CMK (cell line): Measurements from ENCODE around the gene RSPH1.
A peak's percentile ranks its signal among the peaks of the same experiment; 100 is the strongest.

Source experiments
- DNase-seq: peaks from one replicate; pipeline ENCODE4 v3.0.0-alpha.2; 2010; ENCODE audit warnings: low read depth

Gene RSPH1

DNA sequence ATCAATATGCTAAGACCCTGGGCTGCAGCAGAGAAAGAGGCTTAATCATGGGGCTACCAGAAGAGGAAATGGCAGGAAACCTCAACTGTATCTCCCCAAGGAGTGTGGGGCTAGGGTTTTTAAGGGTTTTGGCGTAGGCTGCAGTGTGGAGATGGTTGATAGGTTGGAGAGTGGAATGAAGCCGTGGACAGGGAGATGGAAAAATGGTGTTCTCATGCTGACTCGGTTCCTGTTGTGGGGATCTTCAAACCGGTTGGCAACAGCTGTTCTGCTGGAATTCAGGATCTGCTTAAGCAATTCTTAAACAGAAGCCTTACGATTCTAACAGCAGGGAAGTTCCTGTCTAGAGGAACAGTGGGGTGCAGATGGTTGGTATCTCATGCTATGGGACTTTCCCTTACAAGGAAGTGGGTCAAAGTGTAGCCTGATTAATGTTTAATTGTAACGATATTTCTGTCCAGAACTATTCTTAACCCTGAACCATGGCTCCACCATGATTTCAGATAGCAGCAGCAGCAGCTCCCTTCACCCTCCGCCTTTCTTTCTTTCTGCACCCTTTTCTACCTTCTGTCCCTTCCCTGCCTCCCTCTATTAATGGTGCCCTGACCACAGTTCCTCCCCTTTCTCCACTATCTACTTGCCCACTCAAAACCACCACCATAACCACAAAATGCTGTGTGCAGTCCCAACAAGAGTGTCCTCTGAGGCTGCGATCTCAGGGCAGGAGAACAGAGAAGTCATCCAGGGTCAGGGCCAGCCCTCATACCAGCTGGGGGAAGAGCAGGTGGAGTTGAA, 30.8 kb downstream of the RSPH1 start:
- DNase-seq: peak; percentile 98

DNA sequence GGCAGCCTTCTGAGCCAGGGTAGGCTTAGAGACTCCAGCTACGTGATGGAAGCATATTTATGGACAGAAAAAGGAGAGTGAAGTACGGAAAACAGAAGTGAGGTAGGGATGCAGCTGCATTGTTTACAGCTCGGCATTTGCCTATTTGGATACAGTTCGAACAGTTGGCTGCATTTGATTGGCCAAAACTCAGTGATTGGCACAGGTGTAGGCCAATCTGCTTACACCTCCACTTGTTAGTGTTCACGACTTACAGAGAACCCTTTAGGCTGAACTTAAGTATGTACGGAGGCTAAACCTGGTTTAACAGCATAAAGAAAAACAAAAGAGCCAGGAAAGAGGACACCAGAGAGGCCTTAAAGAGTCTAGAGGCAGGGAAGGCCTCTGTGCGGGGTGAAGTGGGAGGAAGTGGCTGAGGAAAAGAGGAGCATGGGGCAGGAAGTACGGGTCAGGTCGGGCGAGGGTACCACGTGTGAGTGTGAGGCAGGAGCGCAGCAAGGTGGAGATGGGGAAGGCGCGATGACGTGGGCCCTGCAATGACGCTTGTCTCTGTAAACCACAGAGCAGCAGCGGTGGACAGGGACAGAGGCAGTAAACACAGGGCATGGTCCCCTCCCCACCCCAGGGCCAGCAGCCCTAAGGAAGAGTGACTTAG, 32.0 kb downstream of the RSPH1 start:
- DNase-seq: peak; percentile 65

DNA sequence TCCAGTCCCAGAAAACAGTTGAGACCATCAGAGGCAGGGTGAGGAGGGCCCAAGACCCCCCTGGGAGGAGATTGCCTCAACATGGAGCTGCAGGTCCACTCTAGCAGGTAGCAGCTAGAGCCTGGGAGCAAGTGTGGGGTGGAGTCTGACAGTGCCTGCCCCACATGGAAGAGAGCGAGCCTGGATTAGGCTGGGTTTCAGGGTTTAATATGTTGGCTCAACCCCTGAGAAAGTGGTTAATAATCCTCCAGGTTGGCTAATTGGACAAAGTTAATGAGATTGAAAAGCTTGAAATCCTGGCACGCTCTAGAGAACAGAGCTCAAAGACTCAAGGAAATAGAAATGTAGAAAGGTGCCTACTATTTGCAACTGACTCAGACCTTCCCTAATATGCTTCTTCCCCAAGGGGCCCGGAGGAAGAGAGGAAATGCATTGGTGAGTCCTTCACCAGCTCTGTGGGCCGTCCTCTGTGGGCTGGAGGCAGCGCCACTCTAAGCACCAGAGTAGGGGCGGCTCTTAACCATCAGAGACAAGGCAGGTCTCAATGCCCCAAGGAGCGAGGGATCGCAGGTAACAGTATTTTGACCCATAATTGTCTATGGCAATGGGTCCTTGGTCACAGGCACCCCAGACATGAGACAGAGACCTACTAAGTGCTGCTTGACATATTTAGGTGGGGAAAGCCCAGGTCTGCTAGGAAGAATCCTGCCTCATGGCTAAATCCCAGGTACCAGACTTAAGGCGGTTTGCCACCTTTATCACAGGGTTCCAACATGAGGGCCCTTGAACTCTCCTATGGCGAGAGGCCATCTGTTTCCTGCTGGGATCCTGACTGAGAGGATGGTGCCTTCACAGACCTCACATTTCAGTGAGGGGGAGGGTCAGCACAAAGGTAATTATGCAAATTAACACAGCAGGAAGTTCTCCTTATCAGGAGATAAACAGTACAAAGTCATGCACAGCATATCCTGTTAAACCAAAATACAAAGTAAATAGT, 33.8 kb downstream of the RSPH1 start:
- peak; percentile 81 for DNase-seq

DNA sequence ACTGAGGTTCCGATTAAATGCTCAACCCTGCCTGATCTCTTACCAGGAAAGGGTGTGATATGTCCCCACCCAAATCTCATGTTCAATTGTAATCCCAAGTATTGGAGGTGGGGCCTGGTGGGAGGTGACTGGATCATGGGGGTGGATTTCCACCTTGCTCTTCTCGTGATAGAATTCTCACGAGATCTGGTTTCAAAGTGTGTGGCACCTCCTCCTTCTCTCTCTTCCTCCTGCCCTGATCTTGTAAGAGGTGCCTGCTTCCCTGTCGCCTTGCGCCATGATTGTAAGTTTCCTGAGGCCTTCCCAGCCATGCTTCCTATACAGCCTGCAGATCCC, 34.9 kb downstream of the RSPH1 start:
- DNase-seq: no peak

DNA sequence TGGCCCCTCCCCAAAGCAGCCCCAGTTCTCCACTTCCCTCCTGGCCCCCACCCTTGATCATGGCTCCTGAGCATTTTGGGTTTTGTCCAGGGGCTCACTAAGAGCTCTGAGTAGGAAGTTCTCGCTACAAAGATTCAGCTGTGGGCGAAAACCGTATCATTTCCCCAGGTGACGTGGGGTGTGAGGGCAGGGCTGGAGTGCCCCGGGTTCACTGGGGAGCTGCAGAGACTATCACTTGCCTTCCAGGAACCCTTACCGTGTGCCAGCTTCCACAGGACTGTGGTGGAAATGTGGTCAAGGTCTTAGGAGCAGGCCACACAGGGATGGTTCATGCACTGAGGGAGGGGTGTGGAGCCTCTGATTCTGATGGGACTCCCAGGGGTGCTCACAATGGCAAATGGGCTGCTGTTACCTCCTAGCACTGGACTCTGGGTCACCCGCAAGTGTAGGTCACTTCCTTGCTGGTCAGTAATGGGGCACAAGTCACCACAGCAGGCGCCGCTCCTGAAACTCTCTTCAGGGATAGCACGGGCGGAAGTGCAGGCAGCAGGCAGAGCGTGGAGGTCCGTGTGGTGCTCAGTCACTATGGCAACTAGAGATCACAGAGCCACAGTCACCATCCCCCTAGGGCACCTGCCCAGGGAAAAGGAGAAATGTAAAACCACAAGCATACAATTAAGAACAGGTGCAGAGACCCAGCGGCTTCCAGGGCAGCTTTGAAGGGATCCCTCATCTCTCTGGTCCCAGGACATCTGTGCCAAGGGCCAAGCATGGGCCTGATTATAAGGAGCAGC, 35.4 kb downstream of the RSPH1 start:
- DNase-seq: no peak

DNA sequence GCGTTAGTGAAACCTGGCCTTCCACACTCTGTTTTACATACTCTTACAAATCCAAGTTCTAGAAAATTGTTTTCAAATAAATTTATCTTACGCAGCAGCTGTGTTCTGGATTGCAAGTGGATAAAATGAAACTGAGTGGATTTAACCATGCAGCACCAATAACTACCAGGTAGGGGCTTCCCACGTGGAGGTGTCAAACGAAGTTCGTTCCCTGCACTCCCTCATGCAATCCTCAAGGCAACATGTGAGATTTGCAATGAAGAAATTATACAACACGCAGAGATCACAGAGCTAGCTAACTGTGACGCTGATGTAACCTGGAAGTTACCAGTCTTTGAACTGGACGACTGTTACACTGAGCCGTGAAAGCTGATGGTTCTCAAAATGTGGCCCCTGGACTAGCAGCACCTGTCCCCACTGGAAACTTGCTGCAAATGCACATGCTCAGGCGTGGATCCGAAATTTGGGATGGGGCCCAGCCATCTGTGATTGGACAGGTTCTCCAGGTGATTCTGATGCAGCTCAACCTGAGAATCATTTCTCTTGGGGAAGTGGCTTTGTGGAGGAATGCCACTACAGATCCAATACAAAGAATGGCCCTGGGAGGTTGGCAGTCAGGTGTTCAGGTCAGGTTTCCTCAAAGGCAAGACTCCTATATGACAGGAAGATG, 36.3 kb downstream of the RSPH1 start:
- DNase-seq: no peak

DNA sequence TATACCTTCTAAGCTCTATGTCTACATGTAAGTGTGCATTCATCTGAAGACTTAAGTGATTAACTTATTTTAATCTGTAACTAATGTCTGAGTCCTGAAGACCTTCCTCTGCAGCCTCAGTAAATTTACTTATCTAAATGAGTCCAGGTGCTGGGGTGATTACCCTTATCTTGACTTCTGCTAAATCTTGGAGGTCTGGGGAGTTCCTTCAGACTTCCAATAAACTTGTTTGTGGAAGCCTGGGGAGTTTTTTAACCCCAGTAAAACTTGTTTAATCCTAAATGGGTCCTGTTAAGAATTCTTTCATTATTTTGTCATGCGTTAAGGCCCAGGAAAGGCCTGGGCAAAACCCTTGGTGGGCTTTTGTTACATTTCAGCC, 37.0 kb downstream of the RSPH1 start:
- no peak for DNase-seq

DNA sequence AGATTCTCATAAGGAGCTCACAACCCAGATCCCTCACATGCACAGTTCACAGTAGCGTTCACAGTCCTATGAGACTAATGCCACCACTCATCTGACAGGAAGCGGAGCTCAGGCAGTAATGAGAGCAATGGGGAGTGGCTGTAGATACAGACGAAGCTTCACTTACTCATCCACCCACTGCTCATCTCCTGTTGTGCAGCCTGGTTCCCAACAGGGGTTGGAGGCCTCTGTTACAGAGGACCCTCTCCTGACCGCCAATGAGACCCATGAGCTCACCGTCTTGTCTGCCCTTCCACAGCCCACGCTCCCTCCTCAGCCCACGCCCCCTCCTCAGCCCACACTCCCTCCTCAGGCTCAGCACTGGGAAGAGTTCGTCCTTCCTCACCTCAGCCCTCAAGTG, 39.6 kb downstream of the RSPH1 start:
- DNase-seq: peak; percentile 45

DNA sequence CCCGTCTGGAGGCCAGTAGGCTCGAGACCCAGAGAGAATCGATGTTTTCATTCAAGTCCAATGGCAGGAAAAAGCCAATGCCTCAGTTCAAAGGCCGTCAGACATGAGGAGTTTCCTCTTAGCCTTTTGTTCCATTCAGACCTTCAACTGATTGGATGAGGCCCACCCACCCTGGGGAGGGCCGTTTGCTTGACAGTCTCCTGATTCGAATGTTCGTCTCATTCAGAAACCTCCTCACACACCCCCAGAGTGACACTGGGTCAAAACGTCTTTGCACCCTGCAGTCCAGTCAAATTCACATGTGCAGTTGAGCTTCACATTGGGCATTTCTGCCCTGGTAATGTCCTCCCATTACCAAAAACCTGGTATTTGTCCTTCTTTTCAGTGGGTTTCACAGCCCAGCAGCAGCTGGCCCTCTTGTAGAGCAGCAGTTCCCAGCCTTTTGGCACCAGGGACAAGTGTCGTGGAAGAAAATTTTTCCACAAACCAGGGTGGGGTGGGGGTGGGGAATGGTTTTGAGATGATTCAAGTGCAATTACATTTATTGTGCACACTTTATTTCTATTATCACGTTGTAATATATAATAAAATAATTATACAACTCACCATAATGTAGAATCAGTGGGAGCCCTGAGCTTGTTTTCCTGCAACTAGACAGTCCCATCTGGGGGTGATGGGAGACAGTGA, 40.1 kb downstream of the RSPH1 start:
- DNase-seq: no peak

DNA sequence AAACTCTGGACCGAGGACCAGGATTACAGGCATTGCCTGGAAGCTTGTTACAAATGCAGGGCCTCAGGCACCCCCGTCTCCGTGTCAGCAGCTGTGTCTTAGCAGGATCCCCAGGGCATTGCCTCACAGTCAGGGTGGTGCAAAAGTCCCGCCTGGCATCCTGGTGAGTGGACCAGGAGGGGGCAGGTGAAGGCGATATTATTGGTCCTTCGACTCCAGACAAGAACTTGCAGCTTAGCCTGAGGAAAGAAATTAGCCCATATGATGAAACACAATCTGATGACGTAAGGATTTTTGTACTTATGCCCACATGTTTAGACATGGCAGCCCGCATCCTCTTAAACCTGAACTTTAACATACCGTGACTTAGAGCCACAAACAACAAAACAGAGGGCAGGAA, 40.8 kb downstream of the RSPH1 start:
- DNase-seq: no peak

DNA sequence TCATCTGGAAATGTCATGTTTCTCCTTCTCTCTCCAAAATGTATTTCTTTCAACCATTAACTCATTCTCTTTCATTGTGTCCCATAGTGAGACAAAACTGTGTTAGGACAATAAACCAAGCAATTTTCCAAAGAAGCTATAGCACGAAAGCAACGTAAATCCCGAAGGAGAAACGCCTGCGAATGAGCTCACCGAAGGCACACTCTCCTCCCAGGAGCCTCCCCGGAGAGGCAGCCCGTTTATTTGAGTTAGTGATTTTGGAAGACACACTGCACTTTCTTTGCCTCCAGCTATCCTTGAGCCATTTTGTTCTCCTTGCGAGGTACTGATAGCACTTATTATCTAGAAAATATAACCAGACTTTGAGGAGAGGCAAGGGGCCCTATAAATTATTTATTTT, 41.2 kb downstream of the RSPH1 start:
- DNase-seq: no peak

DNA sequence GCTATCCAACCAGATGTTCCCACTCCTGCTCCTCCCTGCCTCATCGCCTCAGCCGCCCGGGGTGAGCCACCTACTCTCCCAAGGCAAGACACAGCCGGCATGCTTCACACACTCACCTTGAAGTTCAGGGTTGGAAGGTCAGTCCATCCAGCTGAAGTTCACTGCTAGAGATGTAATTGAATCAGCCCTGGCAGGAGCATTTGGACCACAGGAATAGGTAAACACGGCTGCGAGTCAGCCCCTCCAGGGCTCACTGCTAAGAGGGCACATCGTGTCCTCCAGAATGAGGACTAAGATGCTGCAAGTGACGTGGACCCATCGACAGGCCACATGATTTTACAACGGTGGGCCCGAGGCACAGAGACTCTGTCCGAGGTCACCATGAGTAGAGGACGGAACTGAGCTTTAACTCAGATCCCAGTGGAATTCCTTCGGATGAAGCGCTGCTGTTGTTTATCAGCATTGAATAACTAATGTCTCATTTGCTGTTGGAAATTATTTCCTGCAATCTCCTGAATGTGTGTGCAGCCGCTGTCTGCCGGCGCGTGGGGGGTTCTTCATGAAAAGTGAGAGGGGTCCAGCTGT, 41.9 kb downstream of the RSPH1 start:
- no peak for DNase-seq

DNA sequence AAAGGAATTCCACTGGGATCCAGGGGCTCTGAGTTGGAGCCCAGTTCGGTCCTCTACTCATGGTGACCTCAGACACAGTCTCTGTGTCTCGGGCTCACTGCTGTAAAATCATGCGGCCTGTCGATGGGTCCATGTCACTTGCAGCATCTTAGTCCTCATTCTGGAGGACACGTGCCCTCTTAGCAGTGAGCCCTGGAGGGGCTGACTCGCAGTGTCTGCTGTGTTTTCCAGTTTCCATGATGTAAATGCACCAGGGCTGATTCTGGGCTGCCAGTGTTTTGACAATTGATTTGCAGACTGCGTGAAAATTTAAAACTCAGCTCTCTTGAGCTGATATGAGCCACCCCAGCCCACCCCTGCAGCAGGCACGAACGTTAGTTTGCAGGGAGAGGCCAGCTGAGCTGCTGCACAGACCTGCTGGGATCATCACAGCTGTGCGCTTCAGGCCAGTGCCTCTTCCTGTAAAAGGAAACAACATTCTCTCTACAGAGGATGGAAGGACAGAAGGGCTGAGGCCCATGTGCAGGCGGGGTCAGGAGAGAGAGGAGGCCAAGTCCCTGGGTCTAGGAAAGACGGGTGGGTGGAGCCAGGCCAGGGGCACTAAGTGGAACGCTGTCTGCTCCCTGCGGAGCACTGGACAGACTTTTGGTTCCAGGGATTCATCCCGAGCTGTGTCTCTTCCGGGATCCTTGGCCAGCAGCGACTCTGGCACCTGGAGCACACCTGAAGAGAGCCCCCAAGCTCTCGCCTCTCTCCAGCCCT, 42.6 kb downstream of the RSPH1 start:
- DNase-seq: no peak

DNA sequence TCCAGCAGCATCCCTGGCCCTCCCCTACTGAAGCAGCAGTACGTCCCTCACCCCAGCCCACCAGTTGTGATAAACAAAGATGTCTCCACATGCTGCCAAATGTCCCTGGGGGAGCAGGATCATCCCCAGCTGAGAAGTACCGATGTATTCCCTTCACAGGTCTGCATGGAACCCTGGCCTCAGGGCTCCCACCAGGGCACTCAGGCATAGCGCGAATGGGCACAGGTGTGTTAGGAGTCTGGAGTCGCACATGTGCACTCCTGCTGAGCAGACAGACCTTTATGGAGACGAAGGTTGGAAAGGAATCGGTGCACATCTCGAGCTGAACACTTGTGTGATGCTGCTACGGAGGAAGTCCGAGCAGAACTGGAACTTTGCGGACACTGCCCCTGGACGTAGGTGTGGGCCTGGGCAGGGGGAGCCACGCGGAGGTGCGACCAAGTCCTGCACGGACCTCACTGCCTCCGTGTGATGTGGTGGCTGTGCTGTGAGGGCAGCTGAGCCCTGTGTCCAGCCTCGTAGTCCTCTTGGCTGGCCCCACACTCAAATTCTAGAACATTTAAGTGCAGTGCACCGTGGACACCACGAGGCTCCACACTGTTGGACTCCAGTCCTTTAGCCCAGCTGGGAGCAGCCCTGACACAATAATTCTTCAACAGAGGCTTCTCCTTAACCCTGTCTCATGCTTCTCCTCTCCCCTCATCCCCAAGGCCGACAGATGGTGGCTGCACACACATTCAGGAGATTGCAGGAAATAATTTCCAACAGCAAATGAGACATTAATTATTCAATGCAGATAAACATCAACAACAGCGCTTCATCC, 43.4 kb downstream of the RSPH1 start:
- DNase-seq: no peak

DNA sequence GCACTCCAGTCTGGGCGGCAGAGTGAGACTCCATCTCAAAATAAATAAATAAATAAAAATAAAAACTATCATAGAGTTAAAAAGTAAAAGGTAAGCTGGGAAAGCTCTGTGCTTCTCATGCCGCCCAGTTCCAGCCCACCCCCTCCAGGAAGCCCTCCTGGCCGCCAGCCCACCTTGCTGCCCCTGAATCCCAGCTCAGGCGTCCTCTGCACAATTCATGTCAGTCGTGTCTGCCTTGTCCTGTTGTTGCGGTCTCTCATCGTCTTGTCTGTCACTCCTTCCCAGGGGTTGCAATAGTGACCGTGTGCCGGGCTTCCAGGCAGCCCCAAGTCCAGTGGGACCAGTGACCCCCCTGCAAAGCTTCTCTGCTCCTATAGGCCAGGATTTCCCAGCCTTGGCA, 44.1 kb downstream of the RSPH1 start:
- no peak for DNase-seq

DNA sequence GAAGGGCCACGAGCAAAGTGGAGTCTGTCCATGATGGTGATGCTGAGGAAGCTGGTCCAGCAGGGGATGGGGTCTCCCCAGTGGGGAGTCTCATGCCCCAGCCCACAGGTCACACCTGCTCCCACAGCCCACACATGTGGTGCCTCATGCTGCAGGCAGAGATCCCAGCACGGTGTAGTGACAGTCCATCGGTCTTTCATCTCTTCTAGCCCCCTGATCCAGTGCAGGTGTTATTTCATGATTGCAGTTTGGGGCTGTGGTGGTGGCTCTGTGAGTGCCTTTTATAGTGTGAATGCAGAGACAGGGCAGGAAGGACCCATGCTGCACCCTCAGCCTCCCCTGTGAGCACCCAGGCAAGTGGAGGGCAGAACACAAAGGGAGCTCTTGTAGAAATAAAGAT, 47.3 kb downstream of the RSPH1 start:
- no peak for DNase-seq

DNA sequence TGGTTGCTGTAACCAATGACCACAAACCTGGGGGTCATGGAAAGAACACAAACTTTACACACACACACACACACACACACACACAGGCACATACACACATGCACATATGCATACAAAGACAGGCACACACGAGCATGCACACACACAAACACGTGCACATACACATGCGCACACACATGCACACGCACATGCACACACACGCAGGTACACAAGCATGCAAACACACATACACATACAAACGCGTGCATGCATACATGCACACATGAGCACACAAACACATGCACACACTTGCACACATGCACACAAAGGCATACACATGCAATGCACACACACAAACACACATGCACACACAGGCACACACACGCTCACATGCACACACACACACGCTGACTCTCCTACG, 48.3 kb downstream of the RSPH1 start:
- no peak for DNase-seq

DNA sequence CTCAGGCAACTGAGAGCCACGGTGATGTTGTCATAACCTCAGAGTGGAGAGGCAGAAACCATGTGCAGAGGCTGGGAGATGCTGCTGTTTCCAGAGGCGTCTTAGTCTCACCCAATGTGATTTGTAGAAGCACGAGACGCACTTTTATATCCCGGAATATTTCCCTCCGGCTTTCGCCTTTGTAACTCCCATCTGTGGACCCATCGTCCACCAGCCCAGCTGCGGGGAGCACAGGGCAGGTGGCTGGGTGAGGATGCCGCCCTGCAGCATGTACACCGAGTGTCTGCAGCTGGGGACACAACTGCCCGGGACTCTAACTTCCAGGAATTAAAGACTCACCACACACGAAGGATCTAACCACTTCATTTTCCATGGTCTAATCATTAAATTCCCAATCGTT, 48.8 kb downstream of the RSPH1 start:
- no peak for DNase-seq

DNA sequence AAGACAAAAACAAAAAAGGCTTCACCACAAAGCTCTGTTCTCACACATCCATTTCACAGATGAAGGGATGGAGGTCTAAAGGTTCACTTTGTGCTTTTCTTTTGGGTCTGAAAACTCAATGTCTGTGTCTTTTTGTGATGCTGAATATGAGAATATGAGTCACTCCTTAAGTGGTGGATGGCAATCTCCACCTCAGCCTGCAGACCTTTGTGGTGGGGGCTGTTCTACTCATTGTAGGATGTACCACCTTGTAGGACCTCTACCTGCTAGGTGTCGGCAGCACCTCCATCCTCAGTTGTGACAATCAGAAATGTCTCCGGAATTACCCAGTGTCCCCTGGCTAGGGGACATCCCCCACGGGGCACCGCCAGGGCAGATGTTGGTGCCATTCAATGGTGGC, 49.5 kb downstream of the RSPH1 start:
- no peak for DNase-seq
